HG03571 (cell line): ENCODE data around the gene ZSWIM7.

Experiments
- ATAC-seq: cut with Tn5 transposase; IDR thresholded peaks from one replicate; pipeline ENCODE4 v1.9.1; 2021; ENCODE audit not compliant: unreplicated experiment

The ZSWIM7 gene

DNA sequence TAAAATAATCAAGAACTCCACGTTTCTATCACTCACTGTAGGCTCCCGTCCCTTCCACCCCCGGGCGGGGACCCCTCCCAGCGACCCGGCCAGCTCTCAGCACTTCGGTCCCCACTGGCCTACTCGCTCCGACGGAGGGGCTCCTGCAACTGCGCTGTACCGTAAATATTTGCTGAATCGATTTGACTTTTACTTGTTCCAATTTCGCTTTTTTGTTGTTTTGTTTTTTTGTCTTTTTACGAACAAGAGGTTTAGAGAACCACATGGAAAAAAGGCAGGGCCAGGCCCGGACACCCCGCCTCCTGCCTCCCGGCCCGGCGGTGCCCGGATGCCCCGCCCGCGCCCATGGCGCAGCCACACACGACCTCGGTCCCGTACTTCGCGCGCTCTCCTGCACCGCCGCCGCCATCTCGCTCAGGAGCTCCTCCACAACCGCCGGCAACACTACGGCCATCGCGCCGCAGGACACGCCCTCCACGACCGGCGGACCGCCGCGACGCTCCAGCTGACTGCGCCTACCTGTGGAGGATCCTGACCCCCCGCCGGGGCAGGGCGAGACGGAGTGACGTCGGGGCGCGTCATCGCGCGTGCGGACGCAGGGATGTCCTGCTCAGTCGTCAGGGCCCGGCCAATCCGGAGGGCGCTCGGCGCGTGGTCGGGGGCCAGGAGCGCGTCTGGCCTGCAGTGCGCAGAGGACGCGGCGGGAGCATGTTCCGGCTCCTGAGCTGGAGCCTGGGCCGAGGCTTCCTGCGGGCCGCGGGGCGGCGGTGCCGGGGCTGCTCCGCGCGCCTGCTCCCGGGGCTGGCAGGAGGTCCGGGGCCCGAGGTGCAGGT is at the start of gene ZSWIM7, which contains the start of gene TTC19:
ZSWIM7 (minus strand) TSS at position 564 of the 833 bp plus-strand sequence; CDS start at position 454, 110 bp downstream.
TTC19 (plus strand) TSS at position 684 of the 833 bp plus-strand sequence; CDS start at position 709, 25 bp downstream.
- ATAC-seq = peak; percentile 85

GRCh38 chr17:16048811-16049449 is 49.4 kb upstream of the ZSWIM7 start:
- no peak for ATAC-seq

DNA sequence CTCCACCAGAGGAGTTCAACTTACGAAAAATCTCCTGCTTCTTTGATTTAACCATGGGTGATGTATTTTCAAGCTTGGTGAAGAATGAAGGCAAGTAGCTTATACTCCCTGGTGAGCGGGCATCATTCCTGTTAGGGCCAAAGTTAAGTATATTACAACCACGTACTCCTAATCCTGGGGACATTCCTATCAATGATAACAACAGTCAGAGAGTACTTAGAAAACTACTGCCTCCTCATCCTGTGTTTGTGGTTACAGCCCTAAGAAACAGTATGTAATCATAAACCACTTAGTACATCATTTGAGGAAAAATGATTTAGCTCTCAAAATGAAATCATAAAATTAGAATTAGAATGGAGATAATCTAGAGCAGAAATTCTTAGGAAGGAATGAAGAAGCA is 47.5 kb upstream of the ZSWIM7 start:
- no peak for ATAC-seq

DNA sequence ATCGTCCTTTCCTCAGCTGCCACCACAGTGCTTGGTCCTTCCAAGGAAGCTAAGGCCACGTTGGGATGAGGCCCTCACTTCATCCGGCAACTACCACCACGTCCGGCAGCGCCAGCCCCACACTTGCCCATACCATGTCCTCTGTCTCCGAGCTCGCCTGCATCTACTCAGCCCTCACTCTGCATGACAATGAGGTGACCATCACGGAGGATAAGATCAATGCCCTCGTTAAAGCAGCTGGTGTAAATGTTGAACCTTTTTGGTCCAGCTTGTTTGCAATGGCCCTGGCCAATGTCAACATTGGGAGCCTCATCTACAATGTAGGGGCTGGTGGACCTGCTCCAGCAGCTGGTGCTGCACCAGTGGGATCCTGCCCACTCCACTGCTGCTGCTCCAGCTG is 45.0 kb upstream of the ZSWIM7 start:
- ATAC-seq = no peak

- ATAC-seq = no peak
Observed at GRCh38 chr17:16040710-16041251, 41.3 kb upstream of the ZSWIM7 start.

GRCh38 chr17:16037636-16038035 is 38.1 kb upstream of the ZSWIM7 start:
- no peak for ATAC-seq

GRCh38 chr17:16036261-16036660 is 36.8 kb upstream of the ZSWIM7 start:
- no peak for ATAC-seq

- ATAC-seq = no peak
Observed at GRCh38 chr17:16033729-16034349, 34.3 kb upstream of the ZSWIM7 start.

GRCh38 chr17:16027708-16028584 is 28.4 kb upstream of the ZSWIM7 start:
- no peak for ATAC-seq

- ATAC-seq = no peak
Observed at GRCh38 chr17:16026895-16027294, 27.4 kb upstream of the ZSWIM7 start.

GRCh38 chr17:16025202-16025601 is 25.7 kb upstream of the ZSWIM7 start:
- no peak for ATAC-seq

- no peak for ATAC-seq
Observed at GRCh38 chr17:16023881-16024280, 24.4 kb upstream of the ZSWIM7 start.

- ATAC-seq = no peak
Observed at GRCh38 chr17:16019347-16019746, 19.8 kb upstream of the ZSWIM7 start.

- ATAC-seq = no peak
Observed at GRCh38 chr17:16013943-16014407, 14.5 kb upstream of the ZSWIM7 start.

- no peak for ATAC-seq
Observed at GRCh38 chr17:16007439-16007838, 7.9 kb upstream of the ZSWIM7 start.

DNA sequence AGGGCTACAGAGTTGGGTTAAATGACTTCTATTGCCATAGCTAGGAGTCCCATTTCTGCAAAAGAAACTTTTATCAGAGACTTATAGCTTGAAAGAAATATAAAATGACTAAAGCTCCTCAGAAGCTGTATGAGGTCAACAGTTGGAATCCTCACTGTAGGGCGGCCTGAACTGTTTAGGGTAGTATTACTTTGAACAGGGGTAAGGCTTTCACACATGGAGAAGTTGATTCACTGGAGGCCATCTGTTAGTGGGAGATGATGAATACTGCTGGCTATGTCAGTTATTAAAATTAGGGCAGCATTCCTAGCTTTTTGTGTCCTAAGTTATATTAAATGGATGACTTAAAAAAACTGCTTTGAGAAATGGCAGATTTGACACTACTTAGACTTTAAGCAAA is 6.1 kb upstream of the ZSWIM7 start:
- no peak for ATAC-seq

GRCh38 chr17:16003841-16004240 is 4.3 kb upstream of the ZSWIM7 start:
- no peak for ATAC-seq

DNA sequence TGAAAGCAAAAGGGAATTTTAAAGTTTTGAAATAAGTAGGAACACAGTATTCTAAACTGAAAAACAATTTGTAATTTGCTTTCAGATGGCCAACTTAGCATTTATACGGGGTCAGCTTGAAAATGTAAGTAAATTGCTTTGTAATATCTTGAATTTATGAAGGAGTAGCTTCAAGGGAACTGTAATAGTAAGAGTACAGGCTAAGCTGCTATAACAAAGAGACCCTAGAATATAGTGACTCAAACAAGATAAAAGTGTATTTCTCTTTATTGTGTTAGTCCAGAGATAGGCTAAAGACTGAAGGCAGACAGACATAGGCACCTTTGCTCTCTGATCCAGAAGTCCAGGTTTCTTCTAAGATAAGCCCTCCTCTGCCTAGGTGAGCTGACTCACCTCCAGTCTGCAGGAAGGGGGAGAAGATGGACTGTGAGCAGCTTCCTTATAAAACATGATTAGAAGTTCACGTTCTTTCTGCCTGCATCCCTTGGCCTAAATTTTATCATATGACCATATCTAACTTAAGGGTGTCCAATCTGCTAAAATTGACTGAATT is 3.3 kb upstream of the ZSWIM7 start:
- no peak for ATAC-seq

DNA sequence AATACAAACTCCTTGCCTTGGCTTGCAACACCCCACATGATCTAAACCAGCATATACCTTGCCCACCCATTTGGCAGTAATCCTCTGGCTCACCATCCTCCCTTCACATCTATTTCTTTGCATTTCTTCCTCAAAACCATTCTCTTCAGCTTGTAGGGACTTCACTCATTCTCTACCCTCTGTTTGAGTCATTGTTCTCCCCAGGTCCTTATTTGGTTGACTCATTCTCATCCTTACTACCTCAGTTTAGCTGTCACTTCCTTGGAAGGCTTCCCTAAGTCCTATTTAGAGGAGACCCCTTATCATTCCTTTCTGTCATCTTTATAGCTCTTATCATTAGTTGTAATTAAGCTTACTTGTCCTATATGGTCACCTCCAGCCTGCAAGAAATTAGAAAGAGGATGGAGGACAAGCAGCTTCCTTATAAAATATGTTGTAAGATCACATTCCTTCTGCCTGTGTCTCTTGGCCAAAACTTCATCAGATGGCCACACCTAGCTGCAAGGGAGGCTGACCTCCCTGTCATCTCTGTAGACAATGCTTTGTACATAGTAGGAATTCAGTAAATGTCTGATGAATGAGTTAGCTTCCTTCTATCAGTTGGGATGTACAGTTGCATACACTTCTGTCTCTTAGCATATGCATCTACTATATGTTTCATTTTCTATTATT is 1.9 kb upstream of the ZSWIM7 start:
- ATAC-seq = no peak
